GM23338 (cell line): ENCODE data around the gene NIM1K. TPM values are rescaled to one million over a fixed set of nuclear protein-coding genes. Genes with fewer than 3 reads are reported as not detected.

Experiments
- ATAC-seq: fragments of 200-7000 bp; cut with Tn5 transposase; 3 replicates; pipeline ENCODE4 v1.9.1; 2020
- DNase-seq: peaks from one replicate; pipeline ENCODE4 v3.0.0-alpha.2; 2015; ENCODE audit warnings: low spot score
- H2AFZ ChIP-seq: fragments of 200-600 bp; sonication (generic); 2 replicates; pipeline ENCODE4 v1.8.0; 2016; ENCODE audit warnings: antibody characterized with exemption, mild to moderate bottlenecking, moderate library complexity
- H3F3A ChIP-seq: fragments of 200-600 bp; sonication (generic); replicated peaks from 2 replicates; pipeline ENCODE4 v1.8.0; 2017; ENCODE audit warnings: antibody characterized with exemption, mixed run types, low read depth
- H3K27ac ChIP-seq: fragments of 200-600 bp; sonication (generic); 2 replicates; pipeline ENCODE4 v1.6.1; 2016; ENCODE audit warnings: low read depth
- H3K27me3 ChIP-seq: fragments of 200-600 bp; sonication (generic); 2 replicates; pipeline ENCODE4 v1.8.0; 2016; ENCODE audit warnings: mild to moderate bottlenecking, mixed run types, moderate library complexity; ENCODE audit not compliant: insufficient read depth
- H3K36me3 ChIP-seq: fragments of 200-600 bp; sonication (generic); 2 replicates; pipeline ENCODE4 v1.8.0; 2016; ENCODE audit warnings: mild to moderate bottlenecking; ENCODE audit not compliant: insufficient read depth
- H3K4me1 ChIP-seq: fragments of 200-600 bp; sonication (generic); 2 replicates; pipeline ENCODE4 v1.8.0; 2016; ENCODE audit warnings: mild to moderate bottlenecking, moderate library complexity; ENCODE audit not compliant: insufficient read depth
- H3K4me2 ChIP-seq: fragments of 200-600 bp; sonication (generic); 2 replicates; pipeline ENCODE4 v1.7.1; 2017; ENCODE audit warnings: mixed run types
- H3K4me3 ChIP-seq: fragments of 200-600 bp; sonication (generic); 2 replicates; pipeline ENCODE4 v1.6.1; 2016; ENCODE audit warnings: mixed run types
- H3K79me2 ChIP-seq: fragments of 200-600 bp; sonication (generic); replicated peaks from 2 replicates; pipeline ENCODE4 v1.8.0; 2017; ENCODE audit warnings: mild to moderate bottlenecking; ENCODE audit not compliant: insufficient read depth
- H3K9me2 ChIP-seq: fragments of 200-600 bp; sonication (generic); 2 replicates; pipeline ENCODE4 v1.8.0; 2017; ENCODE audit not compliant: insufficient read depth
- H4K20me1 ChIP-seq: fragments of 200-600 bp; sonication (generic); replicated peaks from 2 replicates; pipeline ENCODE4 v1.8.0; 2017; ENCODE audit warnings: mild to moderate bottlenecking; ENCODE audit not compliant: insufficient read depth
- H3K27ac Mint-ChIP-seq: 2 replicates; pipeline ENCODE4 v1.8.0; 2020; ENCODE audit warnings: inconsistent platforms, mild to moderate bottlenecking, moderate library complexity, mixed read lengths
- H3K27me3 Mint-ChIP-seq: 3 replicates; pipeline ENCODE4 v1.8.0; 2022; ENCODE audit warnings: low read depth, mild to moderate bottlenecking, moderate library complexity, mixed read lengths, inconsistent platforms; ENCODE audit not compliant: insufficient read depth, poor library complexity
- H3K36me3 Mint-ChIP-seq: 3 replicates; pipeline ENCODE4 v1.8.0; 2021; ENCODE audit warnings: low read depth, mild to moderate bottlenecking, inconsistent platforms, moderate library complexity, mixed read lengths
- H3K4me1 Mint-ChIP-seq: 3 replicates; pipeline ENCODE4 v1.8.0; 2020; ENCODE audit warnings: mild to moderate bottlenecking, inconsistent platforms, mixed read lengths
- H3K4me3 Mint-ChIP-seq: 3 replicates; pipeline ENCODE4 v1.8.0; 2021; ENCODE audit warnings: moderate library complexity, mild to moderate bottlenecking, inconsistent platforms, mixed read lengths
- H3K9me3 Mint-ChIP-seq: 3 replicates; pipeline ENCODE4 v1.8.0; 2020; ENCODE audit warnings: moderate library complexity, mild to moderate bottlenecking, inconsistent platforms, mixed read lengths
- EZH2 ChIP-seq: fragments of 200-600 bp; sonication (generic); IDR thresholded peaks from one replicate; pipeline ENCODE4 v1.8.0; 2017; ENCODE audit warnings: antibody characterized with exemption, mild to moderate bottlenecking, low read depth; ENCODE audit not compliant: unreplicated experiment
- JUNB ChIP-seq: IDR thresholded peaks from one replicate; pipeline ENCODE4 v1.6.1; 2016; ENCODE audit warnings: antibody characterized with exemption; ENCODE audit not compliant: unreplicated experiment
- POLR2AphosphoS5 ChIP-seq: IDR thresholded peaks from 2 replicates; pipeline ENCODE4 v1.6.1; 2016; ENCODE audit warnings: antibody characterized with exemption, low read depth
- ZNF114 ChIP-seq: fragments of 250-450 bp; sonication (Bioruptor Pico); IDR thresholded peaks from 2 replicates; pipeline ENCODE4 v1.5.0; 2020; ENCODE audit warnings: mild to moderate bottlenecking, moderate library complexity
- polyA plus RNA-seq: library from polyadenylated mRNA; unstranded; fragments of >200 nt; fragmentation: Nextera tagmentation; extraction: Ambion mirVana; gene quantifications from 2 replicates; pipeline ENCODE4 v1.2.1, GENCODE V29; 2016
- total RNA-seq: library from RNA; depleted of rRNA; stranded (reverse); fragments of >200 nt; shearing (Covaris generic); gene quantifications from 2 replicates; pipeline ENCODE4 v1.2.3, GENCODE V29; 2014
- TF ChIP-seq, protein P1 (sequence below): IDR thresholded peaks from one replicate; pipeline ENCODE4 v1.6.1; 2018; ENCODE audit warnings: antibody characterized with exemption; ENCODE audit not compliant: unreplicated experiment
- TF ChIP-seq, protein P2 (sequence below): fragments of 250-450 bp; sonication (Bioruptor Pico); IDR thresholded peaks from 2 replicates; pipeline ENCODE4 v1.5.0; 2020; ENCODE audit warnings: mild to moderate bottlenecking, moderate library complexity

Gene NIM1K
- total and polyA plus RNA-seq, 2 experiments from 2014 or later: not detected

DNA sequence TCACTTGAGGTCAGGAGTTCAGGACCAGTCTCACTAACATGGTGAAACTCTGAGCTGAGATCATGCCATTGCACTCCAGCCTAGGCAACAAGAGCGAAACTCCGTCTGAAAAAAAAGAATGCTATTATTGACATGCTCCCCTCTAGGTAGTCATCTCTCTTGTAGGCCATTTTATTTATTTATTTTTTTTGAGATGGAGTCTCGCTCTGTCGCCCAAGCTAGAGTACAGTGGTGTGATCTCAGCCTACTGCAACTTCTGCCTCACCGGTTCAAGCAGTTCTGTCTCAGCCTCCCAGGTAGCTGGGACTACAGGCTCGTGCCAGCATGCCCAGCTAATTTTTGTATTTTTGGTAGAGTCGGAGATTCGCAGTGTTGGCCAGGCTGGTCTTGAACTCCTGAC is 20.6 kb upstream of the NIM1K start:
- Mint-ChIP-seq H3K36me3 (peaks cover 37% of the 10 kb centered on the region), H3K27ac (no peak overlapping the region), H3K4me1 (peaks cover 7% of the 10 kb centered on the region; the same call in 2 of the 3 replicates), H3K4me3 (no peak overlapping the region), H3K9me3 (no peaks in the 10 kb centered on the region; the same call in 2 of the 3 replicates), H3K27me3 (no peaks in the 10 kb centered on the region)
- Histone ChIP-seq H4K20me1 (peaks cover 4% of the 10 kb centered on the region; the same call in 1 of the 2 replicates), H3K36me3 (0 out of 2 replicates have a peak, but pooled peaks cover 10% of the 10 kb centered on the region), H3K79me2 (no peaks in the 10 kb centered on the region), H3K27ac (no peak overlapping the region), H3K4me1 (no peaks in the 10 kb centered on the region), H3K27me3 (no peaks in the 10 kb centered on the region), H3K4me2 (no peak overlapping the region), H3F3A (no peaks in the 10 kb centered on the region), H2AFZ (no peak overlapping the region), H3K4me3 (no peak overlapping the region), H3K9me2 (no peaks in the 10 kb centered on the region)
- TF ChIP-seq, protein P1, sequence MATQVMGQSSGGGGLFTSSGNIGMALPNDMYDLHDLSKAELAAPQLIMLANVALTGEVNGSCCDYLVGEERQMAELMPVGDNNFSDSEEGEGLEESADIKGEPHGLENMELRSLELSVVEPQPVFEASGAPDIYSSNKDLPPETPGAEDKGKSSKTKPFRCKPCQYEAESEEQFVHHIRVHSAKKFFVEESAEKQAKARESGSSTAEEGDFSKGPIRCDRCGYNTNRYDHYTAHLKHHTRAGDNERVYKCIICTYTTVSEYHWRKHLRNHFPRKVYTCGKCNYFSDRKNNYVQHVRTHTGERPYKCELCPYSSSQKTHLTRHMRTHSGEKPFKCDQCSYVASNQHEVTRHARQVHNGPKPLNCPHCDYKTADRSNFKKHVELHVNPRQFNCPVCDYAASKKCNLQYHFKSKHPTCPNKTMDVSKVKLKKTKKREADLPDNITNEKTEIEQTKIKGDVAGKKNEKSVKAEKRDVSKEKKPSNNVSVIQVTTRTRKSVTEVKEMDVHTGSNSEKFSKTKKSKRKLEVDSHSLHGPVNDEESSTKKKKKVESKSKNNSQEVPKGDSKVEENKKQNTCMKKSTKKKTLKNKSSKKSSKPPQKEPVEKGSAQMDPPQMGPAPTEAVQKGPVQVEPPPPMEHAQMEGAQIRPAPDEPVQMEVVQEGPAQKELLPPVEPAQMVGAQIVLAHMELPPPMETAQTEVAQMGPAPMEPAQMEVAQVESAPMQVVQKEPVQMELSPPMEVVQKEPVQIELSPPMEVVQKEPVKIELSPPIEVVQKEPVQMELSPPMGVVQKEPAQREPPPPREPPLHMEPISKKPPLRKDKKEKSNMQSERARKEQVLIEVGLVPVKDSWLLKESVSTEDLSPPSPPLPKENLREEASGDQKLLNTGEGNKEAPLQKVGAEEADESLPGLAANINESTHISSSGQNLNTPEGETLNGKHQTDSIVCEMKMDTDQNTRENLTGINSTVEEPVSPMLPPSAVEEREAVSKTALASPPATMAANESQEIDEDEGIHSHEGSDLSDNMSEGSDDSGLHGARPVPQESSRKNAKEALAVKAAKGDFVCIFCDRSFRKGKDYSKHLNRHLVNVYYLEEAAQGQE: no peak
- TF ChIP-seq JUNB: no peak
- DNase-seq (no peak), ATAC-seq (no peak)

DNA sequence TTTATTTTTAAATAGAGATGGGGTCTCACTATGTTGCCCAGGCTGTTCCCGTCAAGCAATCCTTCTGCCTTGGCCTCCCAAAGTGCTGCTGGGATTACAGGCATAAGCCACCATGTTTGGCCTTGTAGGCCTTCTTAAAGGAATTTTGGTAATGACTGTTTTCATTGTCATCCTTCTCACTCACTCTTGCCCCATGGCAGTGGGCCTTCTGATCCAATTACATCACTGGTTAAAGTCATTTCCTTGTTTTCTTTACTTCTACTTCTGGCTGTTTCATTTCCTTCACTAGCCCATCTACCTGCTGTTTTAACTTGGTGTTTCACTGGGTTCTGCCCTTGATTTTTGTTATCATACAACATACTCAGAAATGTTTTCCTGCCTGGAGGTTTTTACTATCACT is 20.1 kb upstream of the NIM1K start:
- no peaks in the 10 kb centered on the region for H3K27me3 ChIP-seq
- H3K4me1 ChIP-seq: no peaks in the 10 kb centered on the region
- ATAC-seq (no peak), DNase-seq (no peak)
- Mint-ChIP-seq H3K36me3 (peaks cover 35% of the 10 kb centered on the region), H3K4me1 (peaks cover 9% of the 10 kb centered on the region; the same call in 2 of the 3 replicates), H3K27ac (peak overlapping the region; percentile 51; the same call in 1 of the 2 replicates), H3K27me3 (no peaks in the 10 kb centered on the region), H3K4me3 (no peak overlapping the region), H3K9me3 (no peaks in the 10 kb centered on the region; the same call in 2 of the 3 replicates)
- H3F3A ChIP-seq: no peaks in the 10 kb centered on the region
- no peaks in the 10 kb centered on the region for H3K9me2 ChIP-seq
- H3K27ac ChIP-seq: no peak overlapping the region
- TF ChIP-seq, protein P1: no peak
- TF ChIP-seq EZH2 (no peak), ZNF114 (no peak), POLR2AphosphoS5 (no peak)
- TF ChIP-seq, protein P2, sequence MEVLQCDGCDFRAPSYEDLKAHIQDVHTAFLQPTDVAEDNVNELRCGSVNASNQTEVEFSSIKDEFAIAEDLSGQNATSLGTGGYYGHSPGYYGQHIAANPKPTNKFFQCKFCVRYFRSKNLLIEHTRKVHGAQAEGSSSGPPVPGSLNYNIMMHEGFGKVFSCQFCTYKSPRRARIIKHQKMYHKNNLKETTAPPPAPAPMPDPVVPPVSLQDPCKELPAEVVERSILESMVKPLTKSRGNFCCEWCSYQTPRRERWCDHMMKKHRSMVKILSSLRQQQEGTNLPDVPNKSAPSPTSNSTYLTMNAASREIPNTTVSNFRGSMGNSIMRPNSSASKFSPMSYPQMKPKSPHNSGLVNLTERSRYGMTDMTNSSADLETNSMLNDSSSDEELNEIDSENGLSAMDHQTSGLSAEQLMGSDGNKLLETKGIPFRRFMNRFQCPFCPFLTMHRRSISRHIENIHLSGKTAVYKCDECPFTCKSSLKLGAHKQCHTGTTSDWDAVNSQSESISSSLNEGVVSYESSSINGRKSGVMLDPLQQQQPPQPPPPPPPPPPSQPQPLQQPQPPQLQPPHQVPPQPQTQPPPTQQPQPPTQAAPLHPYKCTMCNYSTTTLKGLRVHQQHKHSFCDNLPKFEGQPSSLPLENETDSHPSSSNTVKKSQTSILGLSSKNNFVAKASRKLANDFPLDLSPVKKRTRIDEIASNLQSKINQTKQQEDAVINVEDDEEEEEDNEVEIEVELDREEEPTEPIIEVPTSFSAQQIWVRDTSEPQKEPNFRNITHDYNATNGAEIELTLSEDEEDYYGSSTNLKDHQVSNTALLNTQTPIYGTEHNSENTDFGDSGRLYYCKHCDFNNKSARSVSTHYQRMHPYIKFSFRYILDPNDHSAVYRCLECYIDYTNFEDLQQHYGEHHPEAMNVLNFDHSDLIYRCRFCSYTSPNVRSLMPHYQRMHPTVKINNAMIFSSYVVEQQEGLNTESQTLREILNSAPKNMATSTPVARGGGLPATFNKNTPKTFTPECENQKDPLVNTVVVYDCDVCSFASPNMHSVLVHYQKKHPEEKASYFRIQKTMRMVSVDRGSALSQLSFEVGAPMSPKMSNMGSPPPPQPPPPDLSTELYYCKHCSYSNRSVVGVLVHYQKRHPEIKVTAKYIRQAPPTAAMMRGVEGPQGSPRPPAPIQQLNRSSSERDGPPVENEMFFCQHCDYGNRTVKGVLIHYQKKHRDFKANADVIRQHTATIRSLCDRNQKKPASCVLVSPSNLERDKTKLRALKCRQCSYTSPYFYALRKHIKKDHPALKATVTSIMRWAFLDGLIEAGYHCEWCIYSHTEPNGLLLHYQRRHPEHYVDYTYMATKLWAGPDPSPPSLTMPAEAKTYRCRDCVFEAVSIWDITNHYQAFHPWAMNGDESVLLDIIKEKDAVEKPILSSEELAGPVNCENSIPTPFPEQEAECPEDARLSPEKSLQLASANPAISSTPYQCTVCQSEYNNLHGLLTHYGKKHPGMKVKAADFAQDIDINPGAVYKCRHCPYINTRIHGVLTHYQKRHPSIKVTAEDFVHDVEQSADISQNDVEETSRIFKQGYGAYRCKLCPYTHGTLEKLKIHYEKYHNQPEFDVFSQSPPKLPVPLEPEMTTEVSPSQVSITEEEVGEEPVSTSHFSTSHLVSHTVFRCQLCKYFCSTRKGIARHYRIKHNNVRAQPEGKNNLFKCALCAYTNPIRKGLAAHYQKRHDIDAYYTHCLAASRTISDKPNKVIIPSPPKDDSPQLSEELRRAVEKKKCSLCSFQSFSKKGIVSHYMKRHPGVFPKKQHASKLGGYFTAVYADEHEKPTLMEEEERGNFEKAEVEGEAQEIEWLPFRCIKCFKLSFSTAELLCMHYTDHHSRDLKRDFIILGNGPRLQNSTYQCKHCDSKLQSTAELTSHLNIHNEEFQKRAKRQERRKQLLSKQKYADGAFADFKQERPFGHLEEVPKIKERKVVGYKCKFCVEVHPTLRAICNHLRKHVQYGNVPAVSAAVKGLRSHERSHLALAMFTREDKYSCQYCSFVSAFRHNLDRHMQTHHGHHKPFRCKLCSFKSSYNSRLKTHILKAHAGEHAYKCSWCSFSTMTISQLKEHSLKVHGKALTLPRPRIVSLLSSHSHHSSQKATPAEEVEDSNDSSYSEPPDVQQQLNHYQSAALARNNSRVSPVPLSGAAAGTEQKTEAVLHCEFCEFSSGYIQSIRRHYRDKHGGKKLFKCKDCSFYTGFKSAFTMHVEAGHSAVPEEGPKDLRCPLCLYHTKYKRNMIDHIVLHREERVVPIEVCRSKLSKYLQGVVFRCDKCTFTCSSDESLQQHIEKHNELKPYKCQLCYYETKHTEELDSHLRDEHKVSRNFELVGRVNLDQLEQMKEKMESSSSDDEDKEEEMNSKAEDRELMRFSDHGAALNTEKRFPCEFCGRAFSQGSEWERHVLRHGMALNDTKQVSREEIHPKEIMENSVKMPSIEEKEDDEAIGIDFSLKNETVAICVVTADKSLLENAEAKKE: no peak
- H3K79me2 ChIP-seq: no peaks in the 10 kb centered on the region
- 0 out of 2 replicates have a peak, but pooled peaks cover 10% of the 10 kb centered on the region for H3K36me3 ChIP-seq
- H4K20me1 ChIP-seq: peaks cover 4% of the 10 kb centered on the region; the same call in 1 of the 2 replicates
- no peak overlapping the region for H3K4me2 ChIP-seq
- no peak overlapping the region for H2AFZ ChIP-seq
- H3K4me3 ChIP-seq: no peak overlapping the region
